ENCODE results near the gene TMEM31. TPM values are rescaled to one million over a fixed set of nuclear protein-coding genes. Genes with fewer than 3 reads are reported as not detected.

TMEM31 gene
- total RNA-seq, 1 experiment from 2014 or later, result not detected

DNA sequence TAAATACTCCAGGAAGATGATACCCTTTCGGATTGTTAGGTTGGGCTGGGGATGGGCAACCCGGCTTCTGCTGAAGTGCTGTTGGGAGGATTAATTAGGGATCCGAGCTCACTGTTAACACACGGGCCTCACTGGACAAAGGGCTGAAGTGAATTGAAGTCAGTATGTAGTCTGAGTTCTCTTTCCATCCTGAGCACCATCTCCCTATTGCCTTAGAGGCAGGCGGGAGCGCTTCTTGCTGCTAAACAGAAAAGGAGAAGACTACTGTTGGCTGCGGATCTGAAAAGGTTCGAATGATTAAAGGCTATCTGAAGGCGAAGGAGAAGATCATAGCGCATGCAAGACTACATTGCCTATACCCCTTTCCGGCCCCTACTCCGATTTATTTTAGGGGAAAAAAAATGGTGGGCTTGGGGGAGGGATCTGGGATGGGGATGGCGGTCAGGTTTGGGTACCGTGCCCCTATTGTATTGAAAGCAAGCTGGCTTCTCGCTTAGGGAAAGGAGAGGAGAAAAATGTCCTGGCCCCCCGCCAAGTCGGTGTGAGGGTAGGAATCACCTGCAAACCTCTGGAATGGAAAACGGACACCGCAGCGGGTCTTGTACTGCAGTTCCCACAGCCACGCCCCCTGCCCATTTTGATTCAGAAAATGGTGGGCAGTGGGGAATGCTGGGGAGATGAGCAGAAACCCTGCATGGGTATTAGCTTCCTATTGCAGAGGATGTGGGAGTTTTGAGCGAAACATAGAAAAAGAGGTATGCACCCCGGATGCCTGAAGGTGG is 46.5 kb upstream of the TMEM31 start:
- no peaks in the 10 kb centered on the region for H3K9me3 ChIP-seq (ENCODE audit: control insufficient read depth in 1 of 2, insufficient read depth in 1 of 2, low read depth in 1 of 2, low read length in 2 of 2)
- CTCF ChIA-PET, result no interaction called here
- H3K9me2 ChIP-seq (ENCODE audit: insufficient read depth), result no peaks in the 10 kb centered on the region
- no peak for DNase-seq (ENCODE audit: low read depth, low spot score)
- H3K4me3 ChIP-seq (replicated peaks in 1 of 2; ENCODE audit: low read depth in 1 of 2, low read length in 2 of 2), result no peak overlapping the region
- POLR2A ChIA-PET, result no interaction called here
- H3K4me2 ChIP-seq (ENCODE audit: low read length), result no peak overlapping the region
- no peak for TF ChIP-seq CBX3 (IDR thresholded peaks at IDR 0.05; ENCODE audit: low read depth)
- TF ChIP-seq EGR1 (IDR thresholded peaks at IDR 0.05; ENCODE audit: low read depth), result no peak
- TF ChIP-seq FOSL1 (IDR thresholded peaks at IDR 0.05; ENCODE audit: low read depth), result no peak
- TF ChIP-seq POLR2AphosphoS5 (IDR thresholded peaks at IDR 0.05; ENCODE audit: low read depth, low read length), result no peak
- no peak for TF ChIP-seq RAD21 (IDR thresholded peaks at IDR 0.05; ENCODE audit: low read depth)
- TF ChIP-seq, protein P1, sequence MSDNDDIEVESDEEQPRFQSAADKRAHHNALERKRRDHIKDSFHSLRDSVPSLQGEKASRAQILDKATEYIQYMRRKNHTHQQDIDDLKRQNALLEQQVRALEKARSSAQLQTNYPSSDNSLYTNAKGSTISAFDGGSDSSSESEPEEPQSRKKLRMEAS (IDR thresholded peaks at IDR 0.05), result no peak
- no peak for TF ChIP-seq TCF7L2 (IDR thresholded peaks at IDR 0.05; ENCODE audit: borderline replicate concordance, extremely low read depth, insufficient read depth, insufficient read length)
- TF ChIP-seq POLR2A (IDR thresholded peaks at IDR 0.05; ENCODE audit: borderline replicate concordance, extremely low read depth, insufficient read depth, insufficient read length), result no peak
- no peak for TF ChIP-seq ZNF274 (IDR thresholded peaks at IDR 0.05; ENCODE audit: low read depth, low read length)
- H3K36me3 ChIP-seq (ENCODE audit: control insufficient read depth in 1 of 2, insufficient read depth in 2 of 2, low read length in 2 of 2), result no peaks in the 10 kb centered on the region
- no peaks in the 10 kb centered on the region for H3K27me3 ChIP-seq (ENCODE audit: insufficient read depth, low read length)
- H3K4me1 ChIP-seq (ENCODE audit: control insufficient read depth in 1 of 2, insufficient read depth in 2 of 2, low read length in 2 of 2), result no peaks in the 10 kb centered on the region
- intact Hi-C loops (cut with micrococcal nuclease), result no loop called here
- no peak overlapping the region for H3K27ac ChIP-seq (ENCODE audit: low read depth, low read length)
- RAD21 ChIA-PET (ENCODE audit: low non-redundant PET in 1 of 2, low total read pairs in 2 of 2, uncharacterized antibody in 2 of 2, unreplicated experiment in 2 of 2), result no interaction called here
- H3K9ac ChIP-seq (ENCODE audit: low read length), result no peak overlapping the region
- no TSS peak for BruUV-seq (replicated peaks)
- no peaks in the 10 kb centered on the region for H3K79me2 ChIP-seq (ENCODE audit: insufficient read depth, low read length)
- no peak overlapping the region for H2AFZ ChIP-seq (ENCODE audit: low read depth, low read length, poor library complexity, severe bottlenecking)
- H4K20me1 ChIP-seq (ENCODE audit: insufficient read depth), result no peaks in the 10 kb centered on the region
- ATAC-seq, result no peak

Data from HCT116 (cell line).